ENCODE data around the gene RMP24.

The RMP24 gene

GRCh38 chr18:35942661-35943060 lies 29.8 kb upstream of the RMP24 start:
- H3K27me3 ChIP-seq (ENCODE audit: control insufficient read depth in 2 of 2, insufficient read depth in 2 of 2, low read length in 2 of 2): no peaks in the 10 kb centered on the region
- no peaks in the 10 kb centered on the region for H3K4me1 ChIP-seq (ENCODE audit: control insufficient read depth in 2 of 2, insufficient read depth in 2 of 2, low read length in 2 of 2)
- peaks cover 0 to 21% (median 3%) of the 10 kb centered on the region in 5 donors for H3K27me3 Mint-ChIP-seq
- H3K27ac ChIP-seq (ENCODE audit: low read depth, low read length): no peak overlapping the region
- POLR2A ChIA-PET: no interaction called here
- H3K9me3 Mint-ChIP-seq: no peaks in the 10 kb centered on the region
- no peaks in the 10 kb centered on the region for H3K36me3 ChIP-seq (ENCODE audit: control insufficient read depth in 2 of 3, insufficient read depth in 3 of 3, low read length in 3 of 3)
- H3K9me3 ChIP-seq (ENCODE audit: control insufficient read depth in 2 of 3, low read length in 3 of 3): no peaks in the 10 kb centered on the region
- intact Hi-C loops (cut with micrococcal nuclease): no loop called here
- no peak for ATAC-seq
- H3K4me1 Mint-ChIP-seq: no peaks in the 10 kb centered on the region
- no peak overlapping the region for H3K27ac Mint-ChIP-seq
- DNase-seq: no peak
- H3K4me3 ChIP-seq (ENCODE audit: low read length): no peak overlapping the region
- H3K36me3 Mint-ChIP-seq: no peaks in the 10 kb centered on the region
- CTCF ChIA-PET: no interaction called here
- no peak overlapping the region for H3K4me3 Mint-ChIP-seq

DNA sequence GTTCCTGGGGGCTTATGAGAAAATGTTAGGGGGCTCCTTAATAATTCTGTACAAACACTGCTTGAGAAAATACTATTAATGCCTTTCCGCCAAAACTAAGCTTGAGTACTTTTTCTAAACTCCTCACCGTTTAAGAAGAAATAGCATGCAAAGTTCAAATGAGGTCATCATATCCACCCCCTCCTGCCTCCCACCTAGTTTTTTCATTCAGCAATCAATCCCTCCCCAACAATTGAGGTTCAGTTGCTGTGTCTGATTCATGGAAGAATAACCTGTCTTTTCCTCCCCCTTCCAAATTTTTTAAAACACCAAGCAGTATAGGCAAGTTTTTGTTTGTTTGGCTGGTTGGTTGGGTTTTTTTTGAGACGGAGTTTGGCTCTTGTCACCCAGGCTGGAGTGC lies 24.4 kb upstream of the RMP24 start:
- peaks cover 0 to 9% (median 4%) of the 10 kb centered on the region in 7 donors for H3K4me1 Mint-ChIP-seq
- DNase-seq (no peak), ATAC-seq (no peak)
- no peak overlapping the region for H3K27ac ChIP-seq (ENCODE audit: low read depth, low read length)
- no peaks in the 10 kb centered on the region for H3K36me3 Mint-ChIP-seq
- H3K36me3 ChIP-seq (ENCODE audit: control insufficient read depth in 2 of 3, insufficient read depth in 3 of 3, low read length in 3 of 3): no peaks in the 10 kb centered on the region
- no peak overlapping the region for H3K4me3 Mint-ChIP-seq
- H3K9me3 ChIP-seq (ENCODE audit: control insufficient read depth in 2 of 3, low read length in 3 of 3): no peaks in the 10 kb centered on the region
- H3K9me3 Mint-ChIP-seq: no peaks in the 10 kb centered on the region
- POLR2A ChIA-PET: no interaction called here
- peaks cover 4 to 8% of the 10 kb centered on the region in 2 donors for H3K4me1 ChIP-seq (ENCODE audit: control insufficient read depth in 2 of 2, insufficient read depth in 2 of 2, low read length in 2 of 2)
- H3K27ac Mint-ChIP-seq: no peak overlapping the region
- peaks cover 12 to 28% (median 23%) of the 10 kb centered on the region in 5 donors for H3K27me3 Mint-ChIP-seq
- H3K27me3 ChIP-seq (ENCODE audit: control insufficient read depth in 2 of 2, insufficient read depth in 2 of 2, low read length in 2 of 2): peaks cover 0 to 4% of the 10 kb centered on the region in 2 donors
- intact Hi-C loops (cut with micrococcal nuclease): no loop called here
- no peak overlapping the region for H3K4me3 ChIP-seq (ENCODE audit: low read length)
- CTCF ChIA-PET: no interaction called here

GRCh38 chr18:35949090-35949489 lies 23.4 kb upstream of the RMP24 start:
- H3K9me3 Mint-ChIP-seq: no peaks in the 10 kb centered on the region
- H3K36me3 Mint-ChIP-seq: no peaks in the 10 kb centered on the region
- peaks cover 0 to 9% (median 4%) of the 10 kb centered on the region in 7 donors for H3K4me1 Mint-ChIP-seq
- ChIA-PET POLR2A (no interaction called here), CTCF (no interaction called here)
- no peaks in the 10 kb centered on the region for H3K36me3 ChIP-seq (ENCODE audit: control insufficient read depth in 2 of 3, insufficient read depth in 3 of 3, low read length in 3 of 3)
- ATAC-seq: no peak
- H3K27ac ChIP-seq (ENCODE audit: low read depth, low read length): no peak overlapping the region
- no peaks in the 10 kb centered on the region for H3K9me3 ChIP-seq (ENCODE audit: control insufficient read depth in 2 of 3, low read length in 3 of 3)
- peaks cover 0 to 4% of the 10 kb centered on the region in 2 donors for H3K27me3 ChIP-seq (ENCODE audit: control insufficient read depth in 2 of 2, insufficient read depth in 2 of 2, low read length in 2 of 2)
- intact Hi-C loops (cut with micrococcal nuclease): no loop called here
- H3K27me3 Mint-ChIP-seq: peaks cover 13 to 29% (median 24%) of the 10 kb centered on the region in 5 donors
- no peak for DNase-seq
- no peak overlapping the region for H3K4me3 ChIP-seq (ENCODE audit: low read length)
- H3K27ac Mint-ChIP-seq: no peak overlapping the region
- H3K4me1 ChIP-seq (ENCODE audit: control insufficient read depth in 2 of 2, insufficient read depth in 2 of 2, low read length in 2 of 2): peaks cover 4 to 8% of the 10 kb centered on the region in 2 donors
- peak overlapping the region in 4 of 10 donors; percentile 84 to 93 (median 89) for H3K4me3 Mint-ChIP-seq

GRCh38 chr18:35949903-35950627 lies 22.4 kb upstream of the RMP24 start:
- ATAC-seq (peak; percentile 89), DNase-seq (peak; percentile 36 to 68 (median 57))
- POLR2A ChIA-PET: no interaction called here
- Histone ChIP-seq H3K4me3 (ENCODE audit: low read length) (peak overlapping the region; percentile 70), H3K27me3 (ENCODE audit: control insufficient read depth in 2 of 2, insufficient read depth in 2 of 2, low read length in 2 of 2) (peaks cover 0 to 4% of the 10 kb centered on the region in 2 donors), H3K9me3 (ENCODE audit: control insufficient read depth in 2 of 3, low read length in 3 of 3) (no peaks in the 10 kb centered on the region), H3K27ac (ENCODE audit: low read depth, low read length) (no peak overlapping the region), H3K36me3 (ENCODE audit: control insufficient read depth in 2 of 3, insufficient read depth in 3 of 3, low read length in 3 of 3) (no peaks in the 10 kb centered on the region), H3K4me1 (ENCODE audit: control insufficient read depth in 2 of 2, insufficient read depth in 2 of 2, low read length in 2 of 2) (peaks cover 4 to 8% of the 10 kb centered on the region in 2 donors)
- peak overlapping the region in 4 of 9 donors; percentile 21 to 59 (median 28) for H3K27ac Mint-ChIP-seq
- intact Hi-C loops (cut with micrococcal nuclease): loop anchor here (1.0 to 5.0 kb wide), 8 partner anchors 21 to 719 kb away; partner anchors contain the start of gene RMP24 (in 1 of the 2)
- H3K27me3 Mint-ChIP-seq: peaks cover 14 to 33% (median 24%) of the 10 kb centered on the region in 5 donors
- H3K4me3 Mint-ChIP-seq: peak overlapping the region; percentile 78 to 93 (median 88)
- peaks cover 0 to 9% (median 4%) of the 10 kb centered on the region in 7 donors for H3K4me1 Mint-ChIP-seq
- no peaks in the 10 kb centered on the region for H3K36me3 Mint-ChIP-seq
- H3K9me3 Mint-ChIP-seq: no peaks in the 10 kb centered on the region
- CTCF ChIA-PET: interaction anchor here (0.7 to 1.3 kb wide), 4 partner anchors 9 to 704 kb away, joined by 3 to 4 read pairs (median 4); no protein-coding TSS in a partner anchor

DNA sequence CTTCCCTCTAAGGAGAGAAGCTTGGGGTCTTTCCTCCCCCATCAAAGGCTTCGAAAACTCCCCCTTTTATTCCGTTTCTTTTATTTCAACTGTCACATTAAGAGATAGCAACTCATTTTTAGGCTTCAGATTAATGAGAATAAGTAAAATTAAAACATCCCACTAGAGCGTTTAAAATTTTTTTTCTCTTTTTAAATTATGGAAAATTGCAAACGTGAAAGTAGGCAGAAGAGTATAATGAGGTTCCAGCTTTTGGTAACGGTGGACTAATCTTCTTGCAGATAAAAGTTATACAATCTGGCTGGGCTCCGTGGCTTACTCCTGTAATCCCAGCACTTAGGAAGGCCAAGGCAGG lies 21.9 kb upstream of the RMP24 start:
- Histone ChIP-seq H3K27ac (ENCODE audit: low read depth, low read length) (no peak overlapping the region), H3K4me1 (ENCODE audit: control insufficient read depth in 2 of 2, insufficient read depth in 2 of 2, low read length in 2 of 2) (peaks cover 4 to 8% of the 10 kb centered on the region in 2 donors), H3K9me3 (ENCODE audit: control insufficient read depth in 2 of 3, low read length in 3 of 3) (no peaks in the 10 kb centered on the region), H3K4me3 (ENCODE audit: low read length) (no peak overlapping the region), H3K36me3 (ENCODE audit: control insufficient read depth in 2 of 3, insufficient read depth in 3 of 3, low read length in 3 of 3) (no peaks in the 10 kb centered on the region), H3K27me3 (ENCODE audit: control insufficient read depth in 2 of 2, insufficient read depth in 2 of 2, low read length in 2 of 2) (peaks cover 0 to 4% of the 10 kb centered on the region in 2 donors)
- no peaks in the 10 kb centered on the region for H3K36me3 Mint-ChIP-seq
- no peaks in the 10 kb centered on the region for H3K9me3 Mint-ChIP-seq
- peak overlapping the region in 1 of 9 donors; percentile 21 for H3K27ac Mint-ChIP-seq
- peak overlapping the region in 9 of 10 donors; percentile 81 to 93 (median 88) for H3K4me3 Mint-ChIP-seq
- intact Hi-C loops (cut with micrococcal nuclease): loop anchor here (1.0 to 5.0 kb wide), 8 partner anchors 20 to 720 kb away; partner anchors contain the start of gene RMP24 (in 1 of the 2)
- CTCF ChIA-PET: interaction anchor here (0.7 to 1.3 kb wide), 4 partner anchors 10 to 705 kb away, joined by 3 to 4 read pairs (median 4); no protein-coding TSS in a partner anchor
- H3K27me3 Mint-ChIP-seq: peaks cover 15 to 34% (median 24%) of the 10 kb centered on the region in 5 donors
- POLR2A ChIA-PET: no interaction called here
- peaks cover 0 to 9% (median 4%) of the 10 kb centered on the region in 7 donors for H3K4me1 Mint-ChIP-seq
- DNase-seq (no peak), ATAC-seq (no peak)

DNA sequence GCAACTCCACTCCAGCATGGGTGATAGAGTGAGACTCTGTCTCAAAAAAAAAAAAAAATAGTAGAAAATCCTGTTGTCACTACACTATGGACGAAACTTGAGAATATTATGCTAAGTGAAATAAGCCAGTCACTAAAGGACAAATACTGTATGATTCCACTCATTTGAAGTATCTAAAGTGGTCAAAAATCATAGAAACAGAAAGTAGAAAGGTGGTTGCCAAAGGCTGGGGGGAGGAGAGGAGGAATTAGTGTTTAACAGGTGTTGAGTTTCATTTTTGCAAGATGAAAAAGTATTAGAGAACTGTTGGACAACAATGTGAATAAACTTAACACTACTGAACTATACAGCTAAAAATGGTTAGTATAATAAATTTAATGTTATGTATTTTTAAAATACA lies 18.8 kb upstream of the RMP24 start:
- DNase-seq (no peak), ATAC-seq (no peak)
- no peak overlapping the region for H3K27ac Mint-ChIP-seq
- Histone ChIP-seq H3K9me3 (ENCODE audit: control insufficient read depth in 2 of 3, low read length in 3 of 3) (no peaks in the 10 kb centered on the region), H3K4me3 (ENCODE audit: low read length) (no peak overlapping the region), H3K27me3 (ENCODE audit: control insufficient read depth in 2 of 2, insufficient read depth in 2 of 2, low read length in 2 of 2) (peaks cover 0 to 4% of the 10 kb centered on the region in 2 donors), H3K36me3 (ENCODE audit: control insufficient read depth in 2 of 3, insufficient read depth in 3 of 3, low read length in 3 of 3) (no peaks in the 10 kb centered on the region), H3K27ac (ENCODE audit: low read depth, low read length) (no peak overlapping the region), H3K4me1 (ENCODE audit: control insufficient read depth in 2 of 2, insufficient read depth in 2 of 2, low read length in 2 of 2) (peaks cover 4 to 8% of the 10 kb centered on the region in 2 donors)
- intact Hi-C loops (cut with micrococcal nuclease): loop anchor here in 1 of 2 donors (5.0 kb wide), 1 partner anchor 566 kb away; no protein-coding TSS in a partner anchor
- H3K4me1 Mint-ChIP-seq: peaks cover 0 to 9% (median 4%) of the 10 kb centered on the region in 7 donors
- CTCF ChIA-PET: interaction anchor here (0.7 kb wide), 1 partner anchor 433 kb away, joined by 3 read pairs; no protein-coding TSS in a partner anchor
- POLR2A ChIA-PET: interaction anchor here (0.6 kb wide), 1 partner anchor 373 kb away, joined by 3 read pairs; no protein-coding TSS in a partner anchor
- no peak overlapping the region for H3K4me3 Mint-ChIP-seq
- peaks cover 0 to 5% (median 0%) of the 10 kb centered on the region in 11 donors for H3K9me3 Mint-ChIP-seq
- peaks cover 0 to 6% (median 0%) of the 10 kb centered on the region in 5 donors for H3K36me3 Mint-ChIP-seq
- H3K27me3 Mint-ChIP-seq: peaks cover 32 to 56% (median 46%) of the 10 kb centered on the region in 5 donors
